Measurements from ENCODE around the gene ANKRD6.

GRCh38 chr6:89679215-89680120 lies 246.5 kb downstream of the ANKRD6 start:
- TF ChIP-seq CTCF (IDR thresholded peaks at IDR 0.05) (no peak), MAX (IDR thresholded peaks at IDR 0.05; ENCODE audit: low read depth) (no peak), USF2 (IDR thresholded peaks at IDR 0.05; ENCODE audit: borderline replicate concordance, low read depth, low read length) (no peak), ELF1 (IDR thresholded peaks at IDR 0.05) (no peak)
